ENCODE results near the gene UBE3A. TPM values are rescaled to one million over a fixed set of nuclear protein-coding genes. Genes with fewer than 3 reads are reported as not detected.

The UBE3A gene
- total and polyA plus RNA-seq, 2 donors (not counting 1 experiment from before 2014, with no cell fraction given), result 13.4 to 135 TPM

DNA sequence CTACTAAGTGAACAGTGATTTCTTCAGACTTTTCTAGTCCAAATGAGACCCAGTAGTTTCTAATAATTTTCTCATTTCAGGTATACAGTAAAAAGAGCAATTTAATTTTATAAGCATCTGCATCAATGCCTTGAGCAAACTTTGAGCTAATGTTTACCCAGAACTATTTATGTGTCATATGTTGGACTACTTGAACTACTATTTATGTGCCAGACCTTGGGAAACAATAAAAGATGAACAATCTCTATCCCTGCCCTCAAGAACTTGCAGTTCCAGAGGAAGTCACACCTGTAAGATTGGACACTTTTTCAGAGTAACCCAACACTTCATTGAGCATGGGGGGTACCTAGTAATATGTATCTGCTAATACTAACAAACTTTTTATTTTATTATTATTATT is 2.3 kb upstream of the UBE3A start:
- intact Hi-C loops (cut with micrococcal nuclease), result no loop called here
- H3K4me3 Mint-ChIP-seq, result no peak overlapping the region
- H3K27me3 Mint-ChIP-seq, result no peaks in the 10 kb centered on the region
- no peak overlapping the region for H3K27ac Mint-ChIP-seq
- Histone ChIP-seq H3K4me1 (ENCODE audit: control insufficient read depth in 2 of 2, insufficient read depth in 2 of 2, low read length in 2 of 2) (peaks cover 15 to 22% of the 10 kb centered on the region in 2 donors), H4K20me1 (ENCODE audit: control insufficient read depth, insufficient read depth, low read length, poor library complexity, severe bottlenecking) (peaks cover 10% of the 10 kb centered on the region), H3K79me2 (ENCODE audit: control insufficient read depth, insufficient read depth, low read length) (peaks cover 25% of the 10 kb centered on the region), H3K4me2 (replicated peaks; ENCODE audit: low read depth, low read length, poor library complexity, severe bottlenecking) (no peak overlapping the region), H3K9ac (ENCODE audit: low read length) (no peak overlapping the region), H3K27ac (ENCODE audit: low read length in 2 of 2) (no peak overlapping the region), H3K36me3 (replicated peaks in 1 of 2; ENCODE audit: control extremely low read depth in 1 of 2, control insufficient read depth in 1 of 2, extremely low read depth in 1 of 2, insufficient read depth in 2 of 2, low read length in 1 of 2) (no peaks in the 10 kb centered on the region), H3K4me3 (ENCODE audit: control extremely low read depth in 1 of 5, extremely low read depth in 1 of 5, insufficient read depth in 1 of 5, low read depth in 2 of 5, low read length in 4 of 5) (no peak overlapping the region), H3K27me3 (replicated peaks in 1 of 4; ENCODE audit: control extremely low read depth in 1 of 4, control insufficient read depth in 3 of 4, insufficient read depth in 4 of 4, low read length in 3 of 4) (no peaks in the 10 kb centered on the region), H3K9me3 (ENCODE audit: control extremely low read depth in 1 of 3, control insufficient read depth in 2 of 3, insufficient read depth in 1 of 3, low read length in 2 of 3) (peaks cover 0 to 3% (median 1%) of the 10 kb centered on the region in 3 donors), H2AFZ (ENCODE audit: insufficient read depth, low read depth, low read length, poor library complexity, severe bottlenecking) (no peak overlapping the region)
- TF ChIP-seq CTCF (IDR thresholded peaks at IDR 0.05), result no peak
- no peak for TF ChIP-seq EZH2 (IDR thresholded peaks at IDR 0.05; ENCODE audit: borderline replicate concordance, insufficient read depth, low read depth, low read length, poor library complexity, severe bottlenecking)
- POLR2A ChIA-PET, result no interaction called here
- H3K9me3 Mint-ChIP-seq (ENCODE audit: insufficient read depth), result no peaks in the 10 kb centered on the region
- DNase-seq (no peak), ATAC-seq (ENCODE audit: low read depth) (no peak)
- CTCF ChIA-PET, result no interaction called here
- H3K4me1 Mint-ChIP-seq, result peaks cover 21% of the 10 kb centered on the region

- H4K20me1 ChIP-seq (ENCODE audit: control insufficient read depth, insufficient read depth, low read length, poor library complexity, severe bottlenecking), result peaks cover 19% of the 10 kb centered on the region
- ChIA-PET CTCF (no interaction called here), POLR2A (interaction anchor here (0.7 kb wide), 1 partner anchor 484 kb away, joined by 7 read pairs; no protein-coding TSS in a partner anchor)
- no peak for DNase-seq
- no peaks in the 10 kb centered on the region for H3K27me3 ChIP-seq (replicated peaks in 1 of 4; ENCODE audit: control extremely low read depth in 1 of 4, control insufficient read depth in 3 of 4, insufficient read depth in 4 of 4, low read length in 3 of 4)
- peak overlapping the region; percentile 94 for H3K4me2 ChIP-seq (replicated peaks; ENCODE audit: low read depth, low read length, poor library complexity, severe bottlenecking)
- H3K9me3 ChIP-seq (ENCODE audit: control extremely low read depth in 1 of 3, control insufficient read depth in 2 of 3, insufficient read depth in 1 of 3, low read length in 2 of 3), result peaks cover 0 to 3% (median 1%) of the 10 kb centered on the region in 3 donors
- peak overlapping the region; percentile 96 for H3K27ac Mint-ChIP-seq
- H3K9ac ChIP-seq (ENCODE audit: low read length), result peak overlapping the region; percentile 88
- no peaks in the 10 kb centered on the region for H3K27me3 Mint-ChIP-seq
- peak overlapping the region; percentile 93 for H3K4me3 Mint-ChIP-seq
- no peaks in the 10 kb centered on the region for H3K9me3 Mint-ChIP-seq (ENCODE audit: insufficient read depth)
- peak overlapping the region; percentile 97 for H2AFZ ChIP-seq (ENCODE audit: insufficient read depth, low read depth, low read length, poor library complexity, severe bottlenecking)
- H3K27ac ChIP-seq (ENCODE audit: low read length in 2 of 2), result peak overlapping the region; percentile 80 to 96
- H3K4me1 ChIP-seq (ENCODE audit: control insufficient read depth in 2 of 2, insufficient read depth in 2 of 2, low read length in 2 of 2), result peaks cover 22 to 36% of the 10 kb centered on the region in 2 donors
- intact Hi-C loops (cut with micrococcal nuclease), result loop anchor here (1.0 to 10.0 kb wide), 3 partner anchors 37 to 483 kb away; no protein-coding TSS in a partner anchor
- peak overlapping the region; percentile 49 to 91 (median 86) for H3K4me3 ChIP-seq (ENCODE audit: control extremely low read depth in 1 of 5, extremely low read depth in 1 of 5, insufficient read depth in 1 of 5, low read depth in 2 of 5, low read length in 4 of 5)
- peaks cover 0 to 4% of the 10 kb centered on the region in 2 experiments for H3K36me3 ChIP-seq (replicated peaks in 1 of 2; ENCODE audit: control extremely low read depth in 1 of 2, control insufficient read depth in 1 of 2, extremely low read depth in 1 of 2, insufficient read depth in 2 of 2, low read length in 1 of 2)
- peaks cover 42% of the 10 kb centered on the region for H3K79me2 ChIP-seq (ENCODE audit: control insufficient read depth, insufficient read depth, low read length)
- H3K4me1 Mint-ChIP-seq, result peaks cover 38% of the 10 kb centered on the region
- no peak for TF ChIP-seq EZH2 (IDR thresholded peaks at IDR 0.05; ENCODE audit: borderline replicate concordance, insufficient read depth, low read depth, low read length, poor library complexity, severe bottlenecking)
- no peak for TF ChIP-seq CTCF (IDR thresholded peaks at IDR 0.05)
- ATAC-seq (ENCODE audit: low read depth), result no peak
- WGBS (ENCODE audit: insufficient coverage), result 1% methylated on average over 13 of the region's 14 CpGs
Measured at GRCh38 chr15:25439369-25439836, 579 bp upstream of the UBE3A start.
